GM15510 (cell line): ENCODE results near the gene PPP1R15A.

Experiments used
- POLR2A ChIP-seq: IDR thresholded peaks from 3 replicates; pipeline ENCODE4 v1.6.1; 2011; ENCODE audit warnings: borderline replicate concordance; ENCODE audit not compliant: insufficient read length; ENCODE audit errors: extremely low read depth

PPP1R15A gene

DNA sequence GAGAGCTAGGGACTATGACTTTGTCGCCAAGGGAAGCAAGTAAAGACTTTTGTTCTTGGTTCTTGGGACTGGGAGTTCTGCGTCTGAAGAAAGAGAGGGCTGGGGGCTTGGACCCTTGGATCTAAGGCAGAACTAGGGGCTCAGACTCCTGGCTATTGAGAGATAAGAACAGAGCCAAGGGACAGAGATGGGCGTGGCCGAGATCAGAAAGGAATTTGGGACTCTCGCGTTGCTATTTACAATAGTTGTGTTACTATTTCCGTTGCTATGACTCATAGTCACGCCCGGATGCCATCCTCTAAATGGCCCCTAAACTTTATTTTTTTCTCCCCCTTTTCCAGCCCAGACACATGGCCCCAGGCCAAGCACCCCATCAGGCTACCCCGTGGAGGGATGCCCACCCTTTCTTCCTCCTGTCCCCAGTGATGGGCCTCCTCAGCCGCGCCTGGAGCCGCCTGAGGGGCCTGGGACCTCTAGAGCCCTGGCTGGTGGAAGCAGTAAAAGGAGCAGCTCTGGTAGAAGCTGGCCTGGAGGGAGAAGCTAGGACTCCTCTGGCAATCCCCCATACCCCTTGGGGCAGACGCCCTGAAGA lies 759 bp downstream of the PPP1R15A start:
- no peak for TF ChIP-seq POLR2A

DNA sequence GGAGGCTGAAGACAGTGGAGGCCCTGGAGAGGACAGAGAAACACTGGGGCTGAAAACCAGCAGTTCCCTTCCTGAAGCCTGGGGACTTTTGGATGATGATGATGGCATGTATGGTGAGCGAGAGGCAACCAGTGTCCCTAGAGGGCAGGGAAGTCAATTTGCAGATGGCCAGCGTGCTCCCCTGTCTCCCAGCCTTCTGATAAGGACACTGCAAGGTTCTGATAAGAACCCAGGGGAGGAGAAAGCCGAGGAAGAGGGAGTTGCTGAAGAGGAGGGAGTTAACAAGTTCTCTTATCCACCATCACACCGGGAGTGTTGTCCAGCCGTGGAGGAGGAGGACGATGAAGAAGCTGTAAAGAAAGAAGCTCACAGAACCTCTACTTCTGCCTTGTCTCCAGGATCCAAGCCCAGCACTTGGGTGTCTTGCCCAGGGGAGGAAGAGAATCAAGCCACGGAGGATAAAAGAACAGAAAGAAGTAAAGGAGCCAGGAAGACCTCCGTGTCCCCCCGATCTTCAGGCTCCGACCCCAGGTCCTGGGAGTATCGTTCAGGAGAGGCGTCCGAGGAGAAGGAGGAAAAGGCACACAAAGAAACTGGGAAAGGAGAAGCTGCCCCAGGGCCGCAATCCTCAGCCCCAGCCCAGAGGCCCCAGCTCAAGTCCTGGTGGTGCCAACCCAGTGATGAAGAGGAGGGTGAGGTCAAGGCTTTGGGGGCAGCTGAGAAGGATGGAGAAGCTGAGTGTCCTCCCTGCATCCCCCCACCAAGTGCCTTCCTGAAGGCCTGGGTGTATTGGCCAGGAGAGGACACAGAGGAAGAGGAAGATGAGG lies 1.5 kb downstream of the PPP1R15A start:
- no peak for TF ChIP-seq POLR2A

DNA sequence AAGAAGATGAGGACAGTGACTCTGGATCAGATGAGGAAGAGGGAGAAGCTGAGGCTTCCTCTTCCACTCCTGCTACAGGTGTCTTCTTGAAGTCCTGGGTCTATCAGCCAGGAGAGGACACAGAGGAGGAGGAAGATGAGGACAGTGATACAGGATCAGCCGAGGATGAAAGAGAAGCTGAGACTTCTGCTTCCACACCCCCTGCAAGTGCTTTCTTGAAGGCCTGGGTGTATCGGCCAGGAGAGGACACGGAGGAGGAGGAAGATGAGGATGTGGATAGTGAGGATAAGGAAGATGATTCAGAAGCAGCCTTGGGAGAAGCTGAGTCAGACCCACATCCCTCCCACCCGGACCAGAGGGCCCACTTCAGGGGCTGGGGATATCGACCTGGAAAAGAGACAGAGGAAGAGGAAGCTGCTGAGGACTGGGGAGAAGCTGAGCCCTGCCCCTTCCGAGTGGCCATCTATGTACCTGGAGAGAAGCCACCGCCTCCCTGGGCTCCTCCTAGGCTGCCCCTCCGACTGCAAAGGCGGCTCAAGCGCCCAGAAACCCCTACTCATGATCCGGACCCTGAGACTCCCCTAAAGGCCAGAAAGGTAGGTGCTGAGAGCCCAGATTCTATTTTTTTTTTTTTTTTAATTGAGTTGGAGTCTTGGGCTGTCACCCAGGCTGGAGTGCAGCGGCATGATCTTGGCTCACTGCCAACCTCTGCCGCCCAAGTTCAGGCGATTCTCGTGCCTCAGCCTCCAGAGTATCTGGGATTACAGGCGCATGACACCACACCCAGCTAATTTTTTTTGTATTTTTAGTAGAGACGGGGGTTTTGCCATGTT lies 2.3 kb downstream of the PPP1R15A start:
- TF ChIP-seq POLR2A, result no peak

DNA sequence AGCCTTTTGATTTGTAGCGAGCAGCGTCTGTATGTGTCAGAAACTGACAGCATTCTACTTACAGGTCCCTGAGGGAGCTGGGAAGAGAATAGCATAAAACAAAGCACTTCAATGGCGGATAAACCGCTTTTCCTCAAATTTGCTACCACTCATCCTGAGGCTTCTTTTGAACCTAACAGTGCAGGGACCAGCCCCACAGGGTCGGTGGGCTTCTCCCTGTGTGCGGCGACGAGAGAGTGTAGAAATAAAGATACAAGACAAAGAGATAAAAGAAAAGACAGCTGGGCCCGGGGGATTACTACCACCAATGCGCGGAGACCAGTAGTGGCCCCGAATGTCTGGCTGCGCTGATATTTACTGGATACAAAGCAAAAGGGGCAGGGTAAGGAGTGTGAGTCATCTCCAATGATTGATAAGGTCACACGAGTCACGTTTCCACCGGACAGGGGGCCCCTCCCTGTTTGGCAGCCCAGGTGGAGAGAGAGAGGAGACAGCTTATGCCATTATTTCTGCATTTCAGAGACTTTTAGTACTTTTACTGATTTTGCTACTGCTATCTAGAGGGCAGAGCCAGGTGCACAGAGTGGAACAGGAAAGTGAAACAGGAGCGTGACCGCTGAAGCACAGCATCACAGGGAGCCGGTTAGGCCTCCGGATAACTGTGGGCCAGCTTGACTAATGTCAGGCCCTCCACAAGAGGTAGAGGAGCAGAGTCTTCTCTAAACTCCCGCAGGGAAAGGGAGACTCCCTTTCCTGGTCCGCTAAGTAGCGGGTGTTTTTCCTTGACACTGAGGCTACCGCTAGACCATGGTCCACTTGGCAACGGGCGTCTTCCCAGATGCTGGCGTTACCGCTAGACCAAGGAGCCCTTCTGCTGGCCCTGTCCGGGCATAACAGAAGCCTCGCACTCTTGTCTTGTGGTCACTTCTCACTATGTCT lies 4.1 kb downstream of the PPP1R15A start:
- TF ChIP-seq POLR2A, result peak; percentile 20

DNA sequence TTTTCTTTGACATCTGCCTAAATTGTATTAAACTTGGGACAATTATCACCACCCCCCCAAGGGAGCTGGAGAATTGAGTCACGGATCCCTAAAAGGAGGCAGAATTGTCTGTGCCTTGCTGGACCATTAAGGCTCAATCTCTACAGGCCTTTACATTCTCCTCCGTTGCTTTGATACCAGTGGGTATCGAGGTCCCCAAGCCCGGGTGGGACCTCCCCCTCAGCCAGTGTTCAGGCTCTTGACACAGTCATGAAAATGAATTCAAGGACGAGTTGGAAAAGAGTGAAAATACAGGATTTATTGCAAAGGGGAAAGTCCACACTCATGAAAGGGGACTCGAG lies 5.6 kb downstream of the PPP1R15A start:
- no peak for TF ChIP-seq POLR2A

DNA sequence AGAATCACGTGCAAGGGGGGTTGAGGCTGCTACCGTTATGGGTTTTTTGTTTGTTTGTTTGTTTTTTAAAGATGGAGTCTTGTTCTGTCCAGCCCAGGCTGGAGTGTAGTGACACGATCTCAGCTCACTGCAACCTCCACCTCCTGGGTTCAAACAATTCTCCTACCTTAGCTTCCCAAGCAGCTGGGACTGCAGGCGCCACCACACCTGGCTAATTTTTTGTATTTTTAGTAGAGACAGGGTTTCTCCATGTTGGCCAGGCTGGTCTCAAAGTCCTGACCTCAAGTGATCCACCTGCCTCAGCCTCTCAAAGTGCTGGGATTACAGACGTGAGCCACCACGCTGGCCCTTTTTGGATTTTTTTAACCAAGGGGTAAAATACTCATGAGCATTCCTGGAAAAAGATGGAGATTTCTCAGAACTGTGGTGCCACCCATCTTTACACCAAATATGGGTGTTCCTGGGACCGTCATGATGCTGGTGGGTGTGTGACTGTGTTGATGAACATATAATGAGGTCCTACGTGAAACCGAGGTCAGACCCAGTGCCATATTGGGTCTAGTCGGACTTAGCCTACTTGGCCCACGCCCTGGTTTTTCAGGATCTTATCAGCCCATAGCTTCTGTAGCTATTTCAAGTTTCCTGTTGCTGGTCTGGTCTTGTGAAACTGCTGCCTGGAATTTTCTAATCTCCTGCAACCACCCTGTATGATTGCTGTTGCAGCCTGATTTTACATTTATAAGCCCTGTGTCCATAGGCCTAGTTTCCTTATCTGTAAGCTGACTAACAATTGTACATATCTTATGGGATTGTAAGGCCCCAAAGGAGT lies 6.2 kb downstream of the PPP1R15A start:
- TF ChIP-seq POLR2A, result no peak

DNA sequence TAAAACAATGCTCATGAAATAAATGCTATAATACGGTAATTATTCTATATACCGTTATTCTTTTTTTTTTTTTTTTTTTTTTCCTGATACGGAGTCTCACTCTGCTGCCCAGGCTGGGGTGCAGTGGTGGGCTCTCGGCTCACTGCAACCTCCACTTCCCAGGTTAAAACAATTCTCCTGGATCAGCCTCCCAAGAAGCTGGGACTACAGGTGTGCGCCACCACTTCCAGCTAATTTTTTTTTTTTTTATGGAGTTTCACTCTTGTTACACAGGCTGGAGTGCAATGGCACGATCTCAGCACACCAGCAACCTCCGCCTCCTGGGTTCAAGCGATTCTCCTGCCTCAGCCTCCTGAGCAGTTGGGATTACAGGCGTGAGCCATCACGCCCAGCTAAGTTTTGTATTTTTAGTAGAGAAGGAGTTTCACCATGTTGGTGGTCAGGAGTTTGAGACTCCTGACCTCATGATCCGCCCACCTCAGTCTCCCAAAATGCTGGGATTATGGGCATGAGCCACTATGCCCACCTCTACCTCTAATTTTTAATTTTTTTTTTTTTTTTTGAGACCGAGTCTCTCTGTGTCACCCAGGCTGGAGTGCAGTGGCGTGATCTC lies 6.9 kb downstream of the PPP1R15A start:
- TF ChIP-seq POLR2A, result no peak

DNA sequence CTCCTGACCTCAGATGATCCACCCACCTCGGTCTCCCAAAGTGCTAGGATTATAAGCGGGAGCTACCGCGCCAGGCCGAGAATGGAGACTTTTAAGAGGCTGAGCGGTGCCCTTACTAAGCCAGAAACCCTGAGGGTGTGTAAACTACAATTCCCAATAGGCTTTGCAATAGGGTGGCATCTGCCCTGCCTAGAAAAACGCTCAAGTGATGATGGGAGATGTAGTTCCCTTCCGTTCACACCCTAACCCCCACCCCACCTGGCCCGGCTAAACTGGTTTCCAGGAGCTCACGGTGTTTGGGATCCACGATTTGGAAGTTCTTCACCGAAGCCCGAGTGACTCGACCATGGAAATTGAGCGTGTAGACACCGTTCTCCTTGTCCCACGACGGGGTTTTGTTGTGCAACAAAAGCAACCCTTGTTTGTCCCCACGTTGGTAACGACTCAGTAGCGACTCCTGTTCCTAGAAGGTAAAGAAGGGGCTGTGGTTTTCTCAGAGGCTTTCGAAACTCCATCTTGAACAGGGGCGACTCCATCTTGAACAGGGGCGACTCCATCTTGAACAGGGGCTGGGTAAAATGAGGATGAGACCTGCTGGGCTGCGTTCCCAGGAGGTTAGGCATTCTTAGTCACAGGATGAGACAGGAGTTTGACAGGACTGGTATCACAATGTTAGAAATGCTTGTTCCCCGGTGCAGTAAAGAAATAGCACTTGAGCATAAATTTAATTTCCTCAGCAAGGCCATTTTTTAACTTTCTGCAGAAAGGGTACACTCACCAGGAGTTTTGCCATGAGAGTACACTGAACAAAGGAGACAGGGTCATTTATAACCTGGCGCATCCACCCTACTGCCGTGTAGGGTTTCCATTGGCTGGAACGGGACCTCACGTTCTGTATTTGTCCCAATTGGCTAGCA lies 9.8 kb downstream of the PPP1R15A start:
- TF ChIP-seq POLR2A, result no peak

DNA sequence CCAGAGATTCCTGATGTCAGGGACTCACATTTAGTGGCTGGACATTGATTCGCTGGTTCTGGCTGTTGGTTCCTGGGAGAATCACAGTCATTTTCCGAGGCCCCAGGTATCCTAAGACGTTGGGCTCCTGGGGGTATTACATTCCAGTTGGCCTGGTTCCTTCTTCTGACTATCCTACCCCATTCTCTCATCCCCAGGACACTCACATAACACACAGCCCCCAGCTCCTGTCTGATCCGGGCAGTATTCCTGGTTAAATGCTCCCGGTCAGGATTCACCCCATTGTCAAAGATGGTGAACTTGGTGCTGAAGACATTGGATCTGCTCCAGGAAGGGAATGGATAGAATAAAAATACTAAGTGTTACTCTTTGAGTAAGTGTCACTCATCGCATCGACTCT lies 11.5 kb downstream of the PPP1R15A start:
- no peak for TF ChIP-seq POLR2A

DNA sequence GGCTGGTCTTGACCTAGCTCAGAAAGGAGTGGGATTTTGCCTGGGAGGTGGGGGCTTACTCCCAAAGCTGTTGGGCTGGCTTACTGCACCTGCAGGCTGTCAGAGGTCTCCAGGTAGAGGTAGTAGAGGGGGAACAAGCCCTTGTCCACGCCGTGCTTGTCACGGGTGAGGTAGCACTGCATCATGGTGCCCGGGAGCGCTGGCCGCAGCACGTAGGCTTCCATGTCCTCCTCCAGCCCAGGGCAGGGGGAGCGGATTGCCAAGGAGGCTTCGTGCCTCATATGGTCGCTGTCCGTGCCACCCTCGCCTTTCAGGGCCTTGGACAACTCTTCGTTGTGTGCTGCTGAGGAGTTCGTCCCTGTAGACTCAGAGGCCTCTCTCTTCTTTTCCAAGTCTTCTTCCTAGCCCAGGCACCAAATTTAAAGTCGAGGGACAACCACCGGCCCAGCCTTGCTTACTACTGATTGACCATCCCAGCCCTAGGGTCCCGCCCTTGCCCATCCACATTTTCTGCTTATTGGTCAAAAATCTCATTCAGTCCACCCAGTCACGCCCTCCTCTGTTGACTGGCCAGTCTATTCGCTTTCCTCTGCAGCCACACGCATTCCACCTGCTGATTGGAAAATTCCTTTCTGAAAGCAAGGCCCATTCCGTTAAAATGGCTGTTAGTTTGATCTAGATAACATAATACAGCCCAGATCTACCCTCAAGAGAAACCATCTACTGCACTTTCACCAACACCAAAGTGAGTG lies 15.8 kb downstream of the PPP1R15A start:
- TF ChIP-seq POLR2A, result no peak

DNA sequence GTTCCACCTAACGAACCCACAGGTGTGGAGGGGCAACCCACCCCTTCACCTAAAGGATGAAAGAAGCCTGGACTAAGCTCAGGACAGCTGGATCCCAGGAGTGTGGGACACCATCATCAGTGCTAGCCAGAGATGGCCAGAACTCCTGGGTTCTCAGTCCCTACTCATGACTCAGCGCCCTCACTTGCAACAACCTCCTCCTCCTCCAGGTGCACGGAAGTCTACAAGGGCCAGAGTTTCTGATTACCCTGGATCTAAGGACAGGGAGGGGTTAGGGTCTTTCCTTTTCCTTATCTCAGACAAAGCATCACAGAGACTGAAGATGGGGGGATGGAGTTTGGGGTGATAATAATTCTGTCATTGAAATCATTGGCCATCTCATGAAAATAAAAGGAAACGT lies 18.3 kb downstream of the PPP1R15A start:
- TF ChIP-seq POLR2A, result no peak

DNA sequence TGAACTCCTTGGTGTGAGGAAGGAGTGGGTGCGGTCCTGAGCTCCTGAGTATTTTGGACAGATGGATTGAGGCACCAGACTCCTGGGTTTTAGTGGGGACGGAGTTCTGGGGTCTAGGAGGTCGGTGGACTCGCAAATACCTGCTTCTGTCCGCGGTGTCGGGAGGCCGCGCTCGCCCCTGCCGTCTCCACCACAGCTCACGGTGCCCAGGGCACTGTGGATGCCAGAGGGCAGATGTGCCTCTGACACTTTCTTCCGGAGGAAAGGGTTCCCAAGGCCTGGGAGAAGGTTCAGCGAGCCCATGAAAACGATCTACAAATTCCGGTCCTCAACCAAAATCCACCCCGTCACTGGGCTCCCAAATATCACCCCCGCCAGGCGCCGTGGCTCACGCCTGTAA lies 23.0 kb downstream of the PPP1R15A start:
- TF ChIP-seq POLR2A, result no peak
